ENCODE data around the gene DYRK3. TPM values are rescaled to one million over a fixed set of nuclear protein-coding genes. Genes with fewer than 3 reads are reported as not detected.
"Not testable (repeated sequence)": the region's sequence is repeated elsewhere in the genome, so short reads cannot be mapped to it uniquely, and the experiment has no call there.

DYRK3 gene
- total and polyA plus RNA-seq, 10 of the 15 experiments (the other 5 are each of a cell fraction or from before 2014, with no cell fraction given), result 1.6 to 12.9 (median 10.3) TPM

DNA sequence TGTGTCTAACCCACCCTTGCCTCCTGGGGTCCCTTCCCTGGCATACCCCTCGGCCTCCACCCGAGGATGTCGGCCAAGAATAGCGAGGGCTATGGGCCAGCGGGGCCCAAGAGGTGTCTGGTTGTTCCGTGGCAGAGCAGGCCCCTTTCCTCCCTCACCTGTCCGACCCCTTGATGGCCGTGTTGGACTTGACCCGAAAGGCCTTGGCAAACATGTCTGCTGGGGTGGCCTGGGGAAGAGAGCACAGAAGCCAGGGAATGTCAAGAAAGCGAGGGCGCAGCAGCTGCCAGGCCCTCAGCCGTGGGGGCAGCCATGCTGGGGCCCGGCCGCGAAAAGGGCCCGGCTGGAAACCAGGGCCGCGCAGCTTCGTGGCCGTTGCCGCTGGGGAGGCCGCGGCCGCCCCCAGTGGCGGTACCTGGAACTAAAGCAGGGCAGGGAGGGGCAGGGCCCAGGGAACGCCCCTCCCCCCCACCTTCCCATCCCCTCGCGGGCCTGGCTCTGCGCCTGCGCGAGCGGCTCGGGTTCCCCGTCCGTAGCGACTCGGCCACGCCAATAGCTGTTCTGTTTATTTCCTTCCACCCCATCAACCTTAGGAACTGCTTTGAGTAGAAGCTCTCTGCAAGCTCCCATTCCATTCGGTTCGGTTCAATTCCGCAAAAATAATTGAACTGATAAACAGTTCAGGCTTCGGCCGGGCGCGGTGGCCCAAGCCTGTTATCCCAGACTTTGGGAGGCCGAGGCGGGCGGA lies 23.0 kb upstream of the DYRK3 start, which contains the start of gene EIF2D (continued):
- peak; percentile 99 for TF ChIP-seq SMARCA5 (IDR thresholded peaks at IDR 0.05)
- TF ChIP-seq, protein P1, sequence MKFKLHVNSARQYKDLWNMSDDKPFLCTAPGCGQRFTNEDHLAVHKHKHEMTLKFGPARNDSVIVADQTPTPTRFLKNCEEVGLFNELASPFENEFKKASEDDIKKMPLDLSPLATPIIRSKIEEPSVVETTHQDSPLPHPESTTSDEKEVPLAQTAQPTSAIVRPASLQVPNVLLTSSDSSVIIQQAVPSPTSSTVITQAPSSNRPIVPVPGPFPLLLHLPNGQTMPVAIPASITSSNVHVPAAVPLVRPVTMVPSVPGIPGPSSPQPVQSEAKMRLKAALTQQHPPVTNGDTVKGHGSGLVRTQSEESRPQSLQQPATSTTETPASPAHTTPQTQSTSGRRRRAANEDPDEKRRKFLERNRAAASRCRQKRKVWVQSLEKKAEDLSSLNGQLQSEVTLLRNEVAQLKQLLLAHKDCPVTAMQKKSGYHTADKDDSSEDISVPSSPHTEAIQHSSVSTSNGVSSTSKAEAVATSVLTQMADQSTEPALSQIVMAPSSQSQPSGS (IDR thresholded peaks at IDR 0.05; ENCODE audit: low read length), result no peak
- TF ChIP-seq KLF5 (IDR thresholded peaks at IDR 0.05; ENCODE audit: partially characterized antibody), result peak; percentile 90
- 0 out of 2 replicates have a peak, but pooled peaks have one; percentile 64 for TF ChIP-seq MYB (IDR thresholded peaks at IDR 0.05; ENCODE audit: borderline replicate concordance, low read depth, low read length)
- TF ChIP-seq RAD21 (IDR thresholded peaks at IDR 0.05; ENCODE audit: insufficient read depth, low read depth, low read length), result peak; percentile 59
- peak; percentile 72; the same call in 1 of the 2 replicates for TF ChIP-seq SREBF1 (IDR thresholded peaks at IDR 0.05; ENCODE audit: low read length)
- peak; percentile 57 to 78 for TF ChIP-seq BHLHE40 (IDR thresholded peaks at IDR 0.05; ENCODE audit: borderline replicate concordance in 1 of 2, low read depth in 2 of 2, low read length in 1 of 2)
- no peak for TF ChIP-seq YBX1 (IDR thresholded peaks at IDR 0.05)
- peak; percentile 28 for TF ChIP-seq SMAD1 (IDR thresholded peaks at IDR 0.05; ENCODE audit: low read depth, partially characterized antibody)
- no peak; the same call in 1 of the 2 replicates for TF ChIP-seq NFIC (IDR thresholded peaks at IDR 0.05; ENCODE audit: low read depth, low read length)
- peak; percentile 99 for TF ChIP-seq RB1 (IDR thresholded peaks at IDR 0.05; ENCODE audit: borderline replicate concordance)

GRCh38 chr1:206626396-206626795 lies 8.9 kb upstream of the DYRK3 start:
- ATAC-seq; H4K20me1 ChIP-seq (ENCODE audit: control insufficient read depth, insufficient read depth); POLR2A ChIA-PET; H3K27me3 ChIP-seq (replicated peaks in 1 of 2; ENCODE audit: control insufficient read depth in 2 of 2, insufficient read depth in 2 of 2, low read length in 1 of 2); H2AFZ ChIP-seq (ENCODE audit: control insufficient read depth, low read depth, low read length); H3K36me3 ChIP-seq (ENCODE audit: control insufficient read depth in 2 of 2, insufficient read depth in 2 of 2, low read length in 1 of 2); in situ Hi-C loops (cut with MboI); H3K9me3 ChIP-seq (replicated peaks; ENCODE audit: control insufficient read depth, insufficient read depth, low read length); H3K27ac ChIP-seq (ENCODE audit: control insufficient read depth, insufficient read depth); DNase-seq (ENCODE audit: low read depth, low spot score); H3K9ac ChIP-seq (ENCODE audit: control insufficient read depth, insufficient read depth, low read length); H3K4me2 ChIP-seq (ENCODE audit: control insufficient read depth, insufficient read depth); BruUV-seq (replicated peaks); H3K4me1 ChIP-seq (ENCODE audit: control insufficient read depth, insufficient read depth, low read length); H3K4me3 ChIP-seq; FAIRE-seq; intact Hi-C loops (cut with micrococcal nuclease; ENCODE audit: unreplicated experiment); H3K79me2 ChIP-seq (ENCODE audit: control insufficient read depth, insufficient read depth, low read length): not testable (repeated sequence)
- 68% methylated on average over 2 of the region's 2 CpGs for WGBS (ENCODE audit: insufficient coverage, insufficient replicate concordance, low lambda C conversion rate, missing lambda C conversion rate)
- ChIA-PET RAD21 (ENCODE audit: unreplicated experiment) (interaction anchor here (1.0 to 5.6 kb wide), 3 partner anchors 12 to 37 kb away, joined by 3 to 138 read pairs (median 4); no protein-coding TSS in a partner anchor), SMC1A (ENCODE audit: uncharacterized antibody, unreplicated experiment) (interaction anchor here (1.2 to 1.9 kb wide), 4 partner anchors 11 to 356 kb away, joined by 3 to 22 read pairs (median 4); no protein-coding TSS in a partner anchor), CTCF (interaction anchor here (0.8 to 19.1 kb wide), 6 partner anchors 9 to 356 kb away, joined by 4 to 1150 read pairs (median 6); partner anchors contain the start of genes DYRK3 and EIF2D)
